Measurements from ENCODE around the gene DIAPH3. TPM values are rescaled to one million over a fixed set of nuclear protein-coding genes. Genes with fewer than 3 reads are reported as not detected.
A peak's percentile ranks its signal among the peaks of the same experiment; 100 is the strongest.
"Not testable (repeated sequence)": the region's sequence is repeated elsewhere in the genome, so short reads cannot be mapped to it uniquely, and the experiment has no call there.

Gene DIAPH3
- total RNA-seq, 1 donor from 2014 or later = 24.1 TPM

GRCh38 chr13:60043262-60043661, 120.5 kb downstream of the DIAPH3 start:
- no peaks in the 10 kb centered on the region for H3K27me3 Mint-ChIP-seq (ENCODE audit: low read depth)
- H3K4me1 Mint-ChIP-seq (ENCODE audit: low read depth) = peaks cover 5% of the 10 kb centered on the region
- H3K36me3 Mint-ChIP-seq (ENCODE audit: low read depth) = peaks cover 2% of the 10 kb centered on the region
- no peak for TF ChIP-seq CTCF (IDR thresholded peaks at IDR 0.05)
- DNase-seq (ENCODE audit: low spot score) = no peak
- H3K9me3 Mint-ChIP-seq (ENCODE audit: low read depth) = no peaks in the 10 kb centered on the region
- H3K4me3 Mint-ChIP-seq (ENCODE audit: unreplicated experiment) = no peak overlapping the region
- no peak overlapping the region for H3K27ac Mint-ChIP-seq (ENCODE audit: unreplicated experiment)

GRCh38 chr13:60040668-60041067, 123.1 kb downstream of the DIAPH3 start:
- H3K36me3 Mint-ChIP-seq (ENCODE audit: low read depth); H3K9me3 Mint-ChIP-seq (ENCODE audit: low read depth); H3K4me1 Mint-ChIP-seq (ENCODE audit: low read depth); DNase-seq (ENCODE audit: low spot score); H3K4me3 Mint-ChIP-seq (ENCODE audit: unreplicated experiment); H3K27ac Mint-ChIP-seq (ENCODE audit: unreplicated experiment); H3K27me3 Mint-ChIP-seq (ENCODE audit: low read depth): not testable (repeated sequence)

GRCh38 chr13:60035874-60036273, 127.9 kb downstream of the DIAPH3 start:
- Mint-ChIP-seq H3K36me3 (ENCODE audit: low read depth) (peaks cover 5% of the 10 kb centered on the region), H3K4me3 (ENCODE audit: unreplicated experiment) (no peak overlapping the region), H3K4me1 (ENCODE audit: low read depth) (no peaks in the 10 kb centered on the region), H3K9me3 (ENCODE audit: low read depth) (no peaks in the 10 kb centered on the region), H3K27me3 (ENCODE audit: low read depth) (no peaks in the 10 kb centered on the region), H3K27ac (ENCODE audit: unreplicated experiment) (peak overlapping the region; percentile 38)
- no peak for DNase-seq (ENCODE audit: low spot score)
- no peak for TF ChIP-seq CTCF (IDR thresholded peaks at IDR 0.05)

GRCh38 chr13:60032851-60033250, 130.9 kb downstream of the DIAPH3 start:
- no peaks in the 10 kb centered on the region for H3K4me1 Mint-ChIP-seq (ENCODE audit: low read depth)
- H3K36me3 Mint-ChIP-seq (ENCODE audit: low read depth) = peaks cover 3% of the 10 kb centered on the region
- TF ChIP-seq CTCF (IDR thresholded peaks at IDR 0.05) = no peak
- H3K9me3 Mint-ChIP-seq (ENCODE audit: low read depth) = no peaks in the 10 kb centered on the region
- no peak overlapping the region for H3K27ac Mint-ChIP-seq (ENCODE audit: unreplicated experiment)
- H3K27me3 Mint-ChIP-seq (ENCODE audit: low read depth) = no peaks in the 10 kb centered on the region
- H3K4me3 Mint-ChIP-seq (ENCODE audit: unreplicated experiment) = no peak overlapping the region
- no peak for DNase-seq (ENCODE audit: low spot score)

- peaks cover 3% of the 10 kb centered on the region for H3K4me1 Mint-ChIP-seq (ENCODE audit: low read depth)
- H3K36me3 Mint-ChIP-seq (ENCODE audit: low read depth) = peaks cover 4% of the 10 kb centered on the region
- H3K27me3 Mint-ChIP-seq (ENCODE audit: low read depth) = no peaks in the 10 kb centered on the region
- no peak for DNase-seq (ENCODE audit: low spot score)
- no peak for TF ChIP-seq CTCF (IDR thresholded peaks at IDR 0.05)
- peaks cover 6% of the 10 kb centered on the region for H3K9me3 Mint-ChIP-seq (ENCODE audit: low read depth)
- no peak overlapping the region for H3K27ac Mint-ChIP-seq (ENCODE audit: unreplicated experiment)
- H3K4me3 Mint-ChIP-seq (ENCODE audit: unreplicated experiment) = no peak overlapping the region
Measured at GRCh38 chr13:60028021-60028420, 135.7 kb downstream of the DIAPH3 start.

GRCh38 chr13:60026286-60026685, 137.4 kb downstream of the DIAPH3 start:
- no peak overlapping the region for H3K4me3 Mint-ChIP-seq (ENCODE audit: unreplicated experiment)
- peaks cover 3% of the 10 kb centered on the region for H3K4me1 Mint-ChIP-seq (ENCODE audit: low read depth)
- TF ChIP-seq CTCF (IDR thresholded peaks at IDR 0.05) = no peak
- DNase-seq (ENCODE audit: low spot score) = no peak
- H3K27me3 Mint-ChIP-seq (ENCODE audit: low read depth) = no peaks in the 10 kb centered on the region
- peaks cover 6% of the 10 kb centered on the region for H3K9me3 Mint-ChIP-seq (ENCODE audit: low read depth)
- no peak overlapping the region for H3K27ac Mint-ChIP-seq (ENCODE audit: unreplicated experiment)
- peaks cover 2% of the 10 kb centered on the region for H3K36me3 Mint-ChIP-seq (ENCODE audit: low read depth)

All from chondrocyte (in vitro differentiated cells).